Measurements from ENCODE around the gene ZNF273.
"Not testable (repeated sequence)": the region's sequence is repeated elsewhere in the genome, so short reads cannot be mapped to it uniquely, and the experiment has no call there.

Gene ZNF273

DNA sequence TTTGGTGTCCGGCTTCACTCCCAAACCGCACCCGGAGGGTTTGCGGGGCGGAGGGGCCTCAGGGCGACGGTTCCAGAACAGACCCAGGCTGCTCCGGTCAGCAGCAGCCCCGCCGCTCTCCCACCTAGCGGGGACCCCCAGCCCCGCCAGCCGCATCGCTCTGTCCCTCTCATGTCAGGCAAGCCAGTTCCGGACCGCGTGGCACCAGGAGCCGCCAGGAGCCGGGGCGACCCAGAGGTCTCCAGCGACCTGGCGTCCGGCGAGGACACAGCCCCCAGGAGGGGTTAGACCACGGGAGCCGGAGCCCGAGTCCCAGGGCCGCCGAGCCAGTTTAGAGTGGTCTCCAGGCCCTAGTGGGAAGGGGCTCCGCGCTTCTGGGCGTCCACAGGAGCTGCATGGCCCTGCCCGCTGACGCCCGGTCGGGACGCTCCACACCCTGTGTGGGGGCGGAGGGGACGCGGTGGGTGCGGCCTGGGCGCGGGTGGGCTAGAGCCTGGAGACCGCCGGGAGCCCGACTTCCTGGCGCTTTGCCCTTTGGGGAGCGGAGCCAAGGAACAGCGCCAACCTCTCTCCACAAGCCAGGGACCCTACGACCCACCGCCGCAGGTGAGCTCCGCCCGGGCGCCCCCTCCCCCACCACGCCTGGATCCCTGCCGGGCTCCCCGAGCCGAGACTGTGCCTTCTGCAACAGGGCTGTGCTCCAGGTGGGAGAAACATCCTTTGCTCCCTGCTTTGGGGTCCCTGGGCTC lies 44.4 kb downstream of the ZNF273 start:
- DNase-seq: no peak

DNA sequence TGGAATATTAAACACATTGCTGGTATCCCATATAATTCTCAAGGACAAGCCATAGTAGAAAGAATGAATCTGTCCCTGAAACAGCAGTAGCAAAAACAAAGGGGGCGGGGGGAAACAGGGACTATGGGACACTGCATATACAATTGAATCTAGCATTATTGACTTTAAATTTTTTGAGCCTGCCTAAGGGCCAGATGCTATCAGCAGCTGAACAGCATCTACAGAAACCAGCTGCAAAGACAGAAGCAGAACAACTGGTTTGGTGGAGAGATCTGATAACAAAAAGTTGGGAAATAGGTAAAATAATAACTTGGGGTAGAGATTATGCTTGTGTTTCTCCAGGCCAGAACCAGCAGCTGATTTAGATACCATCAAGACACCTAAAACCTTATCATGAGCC lies 45.7 kb downstream of the ZNF273 start:
- not testable (repeated sequence) for DNase-seq

DNA sequence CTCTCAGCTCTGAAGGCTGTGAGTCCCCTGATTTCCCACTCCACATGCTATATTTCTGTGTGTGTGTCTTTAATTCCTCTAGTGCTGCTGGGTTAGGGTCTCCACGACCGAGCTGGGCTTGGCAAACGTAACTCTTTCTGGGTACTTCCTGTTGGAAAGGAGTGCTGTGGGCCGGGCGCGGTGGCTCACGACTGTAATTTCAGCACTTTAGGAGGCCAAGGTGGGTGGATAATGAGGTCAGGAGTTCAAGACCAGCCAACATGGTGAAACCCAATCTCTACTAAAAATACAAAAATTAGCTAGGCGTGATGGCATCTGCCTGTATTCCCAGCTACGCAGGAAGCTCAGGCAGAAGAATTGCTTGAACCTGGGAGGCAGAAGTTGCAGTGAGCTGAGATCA lies 47.6 kb downstream of the ZNF273 start:
- DNase-seq: not testable (repeated sequence)

DNA sequence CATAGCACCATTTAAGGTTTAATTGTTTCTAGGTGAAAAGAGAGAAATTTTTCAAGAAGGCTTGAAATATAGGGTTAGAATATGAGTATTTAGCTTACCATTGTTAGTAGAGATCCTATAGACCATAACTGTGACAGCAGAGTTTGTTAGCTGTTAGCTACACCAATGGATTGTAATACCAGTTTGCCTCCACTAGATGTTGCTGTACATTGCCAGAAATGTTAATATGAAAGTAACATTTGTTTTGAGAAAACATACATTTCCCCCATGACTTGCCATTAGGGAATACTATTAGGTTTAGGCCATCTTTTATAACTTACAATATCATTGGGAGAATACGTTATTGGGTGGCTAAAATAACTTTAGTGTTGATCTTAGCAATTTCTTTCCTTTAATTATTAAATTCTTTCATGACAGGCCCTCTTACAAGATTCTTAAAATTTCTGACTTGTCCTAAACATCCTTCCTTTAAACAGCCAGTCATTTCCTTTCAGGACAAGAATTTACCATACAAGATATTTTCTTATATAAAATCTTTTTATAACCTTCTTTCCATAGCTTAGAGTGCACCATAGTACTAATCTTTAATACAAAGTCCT lies 48.3 kb downstream of the ZNF273 start:
- no peak for DNase-seq

DNA sequence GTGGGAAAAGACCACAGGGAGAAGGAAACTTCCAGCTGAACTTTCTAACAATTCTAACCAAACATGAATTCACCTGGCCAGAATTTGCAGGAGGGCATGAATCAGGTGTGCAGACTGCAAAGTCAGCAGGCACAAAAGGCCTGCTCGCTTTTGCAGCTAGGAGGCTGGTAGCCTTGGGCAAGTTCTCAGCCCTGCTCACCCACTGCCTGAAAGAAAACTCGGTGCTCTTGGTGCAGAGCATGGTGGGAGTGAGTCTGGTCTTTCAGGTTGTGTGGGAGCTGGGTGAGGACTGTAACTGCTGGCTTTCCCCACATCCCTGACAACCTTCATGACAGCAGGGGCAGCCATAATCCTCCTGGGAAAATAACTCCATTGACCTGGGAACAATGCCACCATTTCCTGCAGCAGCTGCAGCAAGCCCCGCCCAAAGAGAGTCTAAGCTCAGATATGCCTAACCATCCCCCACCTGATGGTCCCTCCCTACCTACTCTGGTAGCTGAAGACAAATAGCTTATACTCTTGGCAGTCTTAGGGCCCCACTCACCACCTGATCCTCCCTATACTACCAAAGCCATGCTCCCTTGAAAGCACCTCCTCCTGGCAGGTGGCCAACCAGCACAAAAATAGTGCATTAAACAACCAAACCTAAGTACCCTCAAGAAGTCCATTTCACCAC lies 56.1 kb downstream of the ZNF273 start:
- no peak for DNase-seq

DNA sequence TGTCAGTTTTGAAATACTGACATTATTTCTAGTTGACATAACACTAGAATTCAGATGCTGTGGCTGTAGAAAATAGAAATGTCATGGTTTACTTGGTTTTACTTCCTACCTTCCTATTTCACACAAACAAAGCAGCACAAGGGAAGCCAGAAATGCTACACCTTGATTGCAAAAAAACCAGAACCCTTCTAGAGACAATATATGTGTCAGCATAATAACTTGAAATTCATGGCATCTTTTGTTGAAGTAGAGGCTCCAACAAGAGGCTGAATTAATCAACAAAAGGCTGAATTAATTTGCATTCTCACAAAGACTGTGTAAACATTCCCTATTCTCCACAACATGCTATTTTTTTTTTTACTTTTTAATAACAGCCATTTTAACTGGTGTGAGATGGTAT lies 62.5 kb downstream of the ZNF273 start:
- no peak for DNase-seq

DNA sequence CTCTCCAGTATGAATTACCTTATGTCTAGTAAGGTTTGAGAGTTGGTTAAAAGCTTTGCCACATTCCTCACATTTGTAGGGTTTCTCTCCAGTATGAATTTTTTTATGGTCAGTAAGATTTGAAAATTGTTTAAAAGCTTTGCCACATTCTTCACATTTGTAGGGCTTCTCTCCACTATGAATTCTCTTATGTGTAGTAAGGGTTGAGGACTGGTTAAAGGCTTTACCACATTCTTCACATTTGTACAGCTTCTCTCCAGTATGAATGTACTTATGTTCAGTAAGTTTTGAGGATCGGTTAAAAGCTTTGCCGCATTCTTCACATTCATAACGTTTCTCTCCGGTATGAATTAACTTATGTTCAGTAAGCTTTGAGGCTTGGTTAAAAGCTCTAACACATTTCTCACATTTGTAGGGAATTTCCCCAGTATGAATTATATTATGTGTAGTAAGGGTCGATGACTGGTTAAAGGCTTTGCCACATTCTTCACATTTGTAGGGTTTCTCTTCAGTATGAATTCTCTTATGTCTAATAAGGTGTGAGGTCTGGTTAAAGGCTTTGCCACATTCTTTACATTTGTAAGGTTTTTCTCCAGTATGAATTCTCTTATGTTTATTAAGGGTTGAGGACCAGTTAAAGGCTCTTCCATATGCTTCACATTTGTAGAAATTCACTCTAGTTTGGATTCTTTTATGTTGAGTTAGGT lies 75.6 kb downstream of the ZNF273 start:
- no peak for DNase-seq
